ENCODE data around the gene LTBP2.

GRCh38 chr14:74511966-74512830 is 99.8 kb downstream of the LTBP2 start:
- no peak for TF ChIP-seq E2F6 (IDR thresholded peaks at IDR 0.05; ENCODE audit: borderline replicate concordance, low read depth)
- no peak for TF ChIP-seq NR3C1 (IDR thresholded peaks at IDR 0.05)
- no peak for TF ChIP-seq REST (IDR thresholded peaks at IDR 0.05)
- no peak for TF ChIP-seq POLR2A (IDR thresholded peaks at IDR 0.05; ENCODE audit: low read length)
- no peak for TF ChIP-seq ZNF302 (CRISPR knock-in tag; IDR thresholded peaks at IDR 0.05)
- TF ChIP-seq, protein P1, sequence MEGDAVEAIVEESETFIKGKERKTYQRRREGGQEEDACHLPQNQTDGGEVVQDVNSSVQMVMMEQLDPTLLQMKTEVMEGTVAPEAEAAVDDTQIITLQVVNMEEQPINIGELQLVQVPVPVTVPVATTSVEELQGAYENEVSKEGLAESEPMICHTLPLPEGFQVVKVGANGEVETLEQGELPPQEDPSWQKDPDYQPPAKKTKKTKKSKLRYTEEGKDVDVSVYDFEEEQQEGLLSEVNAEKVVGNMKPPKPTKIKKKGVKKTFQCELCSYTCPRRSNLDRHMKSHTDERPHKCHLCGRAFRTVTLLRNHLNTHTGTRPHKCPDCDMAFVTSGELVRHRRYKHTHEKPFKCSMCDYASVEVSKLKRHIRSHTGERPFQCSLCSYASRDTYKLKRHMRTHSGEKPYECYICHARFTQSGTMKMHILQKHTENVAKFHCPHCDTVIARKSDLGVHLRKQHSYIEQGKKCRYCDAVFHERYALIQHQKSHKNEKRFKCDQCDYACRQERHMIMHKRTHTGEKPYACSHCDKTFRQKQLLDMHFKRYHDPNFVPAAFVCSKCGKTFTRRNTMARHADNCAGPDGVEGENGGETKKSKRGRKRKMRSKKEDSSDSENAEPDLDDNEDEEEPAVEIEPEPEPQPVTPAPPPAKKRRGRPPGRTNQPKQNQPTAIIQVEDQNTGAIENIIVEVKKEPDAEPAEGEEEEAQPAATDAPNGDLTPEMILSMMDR (IDR thresholded peaks at IDR 0.05): no peak
